CD4-positive, alpha-beta T cell (primary cell): ENCODE results near the gene NABP2. TPM values are rescaled to one million over a fixed set of nuclear protein-coding genes. Genes with fewer than 3 reads are reported as not detected.
A peak's percentile ranks its signal among the peaks of the same experiment; 100 is the strongest.

Experiments used
- ATAC-seq: fragments of 200-7000 bp; cut with Tn5 transposase; one replicate; pipeline ENCODE4 v1.10.0; 2022; ENCODE audit warnings: mild to moderate bottlenecking; ENCODE audit not compliant: poor library complexity
- CTCF ChIA-PET: fragments of 350-600 bp; sonication (Branson Sonifier 250); formaldehyde crosslinking; loops from one replicate; lab custom pipeline; 2021; ENCODE audit warnings: antibody characterized with exemption, inconsistent platforms; lab: Charles Lee
- POLR2A ChIA-PET: fragments of 350-600 bp; sonication (Branson Sonifier 250); formaldehyde crosslinking; loops from one replicate; lab custom pipeline; 2021; ENCODE audit warnings: antibody characterized with exemption, inconsistent platforms; lab: Charles Lee
- DNase-seq, 14 experiments: peaks; one replicate each; pipeline ENCODE4 v3.0.0-alpha.2; 2013 to 2020; ENCODE audit warnings: mixed read lengths in 2 of 14
- H3K27ac ChIP-seq, 2 donors: one replicate each; pipeline versions ENCODE4 v1.5.1 to v1.7.0; 2013; ENCODE audit warnings: low read length in 2 of 2, low read depth in 1 of 2, mild to moderate bottlenecking in 1 of 2
- H3K27me3 ChIP-seq, 2 experiments: 1 replicate in 1 of 2; 2 replicates in 1 of 2; pipeline versions ENCODE4 v1.6.1 to v1.7.0; 2013; ENCODE audit warnings: low read length in 2 of 2, control low read depth in 1 of 2, mild to moderate bottlenecking in 1 of 2, moderate library complexity in 1 of 2; ENCODE audit not compliant: insufficient read depth in 2 of 2, control insufficient read depth in 1 of 2
- H3K36me3 ChIP-seq: one replicate; pipeline ENCODE4 v1.6.1; 2013; ENCODE audit warnings: low read length, control low read depth; ENCODE audit not compliant: insufficient read depth
- H3K4me1 ChIP-seq: one replicate; pipeline ENCODE4 v1.6.1; 2013; ENCODE audit warnings: low read length, control low read depth; ENCODE audit not compliant: insufficient read depth
- H3K4me3 ChIP-seq: one replicate; pipeline ENCODE4 v1.5.1; 2013; ENCODE audit warnings: mild to moderate bottlenecking, low read length, moderate library complexity
- H3K9me3 ChIP-seq, 2 experiments: 1 replicate in 1 of 2; 2 replicates in 1 of 2; pipeline versions ENCODE4 v1.6.1 to v1.7.0; 2013; ENCODE audit warnings: low read length in 2 of 2, mild to moderate bottlenecking in 2 of 2, control low read depth in 1 of 2, moderate library complexity in 1 of 2; ENCODE audit not compliant: control insufficient read depth in 1 of 2, insufficient read depth in 1 of 2
- H3K27ac Mint-ChIP-seq: one replicate; pipeline ENCODE4 v1.8.0; 2020; ENCODE audit warnings: mixed read lengths
- H3K27me3 Mint-ChIP-seq: one replicate; pipeline ENCODE4 v1.8.0; 2021; ENCODE audit warnings: mixed read lengths
- H3K36me3 Mint-ChIP-seq: one replicate; pipeline ENCODE4 v1.8.0; 2021; ENCODE audit warnings: low read depth, mixed read lengths
- H3K4me1 Mint-ChIP-seq: one replicate; pipeline ENCODE4 v1.8.0; 2021; ENCODE audit warnings: low read depth, mixed read lengths
- H3K4me3 Mint-ChIP-seq: one replicate; pipeline ENCODE4 v1.8.0; 2020; ENCODE audit warnings: mild to moderate bottlenecking, mixed read lengths
- H3K9me3 Mint-ChIP-seq: one replicate; pipeline ENCODE4 v1.8.0; 2020; ENCODE audit warnings: mixed read lengths
- CTCF ChIP-seq: fragments of 200-600 bp; IDR thresholded peaks from one replicate; pipeline ENCODE4 v1.8.0; 2022; ENCODE audit warnings: antibody characterized with exemption, mild to moderate bottlenecking
- intact Hi-C, 2 experiments: fragments of 100-400 bp; cut with DNase I in 1 of 2; cut with micrococcal nuclease in 1 of 2; formaldehyde crosslinking; loops; one replicate each; pipeline versions ENCODE4 v1.15.1 to v1.9.0; 2023 to 2025; cut with DNase I, micrococcal nuclease
- total RNA-seq, 174 experiments: library from RNA in 2 of 174; stranded (reverse) in 2 of 174; gene quantifications; one replicate each; pipeline ENCODE4 v1.2.3 and lab custom pipeline; 2021 to 2026

Gene NABP2
- total RNA-seq, 2 experiments from 2014 or later = 7.6 to 9.1 TPM

DNA sequence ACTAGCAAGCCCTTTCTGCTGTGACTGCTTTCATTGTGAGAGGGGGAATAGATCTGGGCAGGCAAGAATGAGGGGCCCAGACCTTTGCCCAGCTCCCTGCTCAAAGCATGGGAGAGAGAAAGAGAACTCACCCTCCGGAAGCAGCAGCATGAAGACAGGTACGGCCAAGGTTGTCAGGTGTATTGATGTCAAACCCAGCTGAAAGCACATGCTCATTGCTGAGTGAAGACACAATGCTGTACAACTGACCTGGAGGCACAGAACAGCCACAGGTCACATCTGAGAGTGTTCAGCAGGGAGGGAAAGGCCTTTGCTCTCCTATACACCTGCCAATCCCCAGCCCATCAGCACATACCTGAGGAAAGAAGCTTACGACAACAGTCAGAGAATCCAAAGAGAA is 28.5 kb downstream of the NABP2 start:
- CTCF ChIA-PET = interaction anchor here (0.6 kb wide), 1 partner anchor 428 kb away, joined by 4 read pairs; no protein-coding TSS in a partner anchor
- H3K36me3 Mint-ChIP-seq = peaks cover 70% of the 10 kb centered on the region

DNA sequence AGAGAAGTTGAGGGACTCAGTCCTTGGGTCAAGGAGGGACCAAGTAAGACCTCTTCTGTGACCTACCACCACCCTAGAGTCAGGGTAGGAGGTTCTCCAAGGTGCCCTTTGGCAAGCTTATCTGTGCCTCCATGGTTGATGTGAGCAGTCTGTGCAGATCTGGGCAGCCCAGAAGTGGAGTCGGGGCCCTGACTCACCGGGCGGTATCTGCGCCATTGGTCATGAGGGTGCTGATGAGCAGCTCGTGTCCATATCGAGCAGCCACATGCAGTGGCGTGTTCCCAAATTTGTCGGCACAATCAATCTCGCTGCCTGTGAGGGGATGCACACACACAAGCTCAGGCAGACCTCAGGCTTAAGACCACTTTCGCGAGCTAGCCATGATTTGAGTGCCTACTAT is 28.9 kb downstream of the NABP2 start:
- TF ChIP-seq CTCF = no peak
- CTCF ChIA-PET = no interaction called here

More for the DNA sequence above, 28.5 kb downstream of the NABP2 start:
- no peak overlapping the region for H3K4me3 Mint-ChIP-seq
- no peak overlapping the region for H3K27ac Mint-ChIP-seq
- Histone ChIP-seq H3K4me3 (no peak overlapping the region), H3K9me3 (no peaks in the 10 kb centered on the region), H3K27ac (no peak overlapping the region), H3K4me1 (peaks cover 17% of the 10 kb centered on the region), H3K27me3 (no peaks in the 10 kb centered on the region), H3K36me3 (peaks cover 90% of the 10 kb centered on the region)
- POLR2A ChIA-PET = no interaction called here
- TF ChIP-seq CTCF = no peak
- no peaks in the 10 kb centered on the region for H3K9me3 Mint-ChIP-seq
- DNase-seq (no peak), ATAC-seq (no peak)
- peaks cover 12% of the 10 kb centered on the region for H3K4me1 Mint-ChIP-seq
- intact Hi-C loops = no loop called here
- no peaks in the 10 kb centered on the region for H3K27me3 Mint-ChIP-seq

DNA sequence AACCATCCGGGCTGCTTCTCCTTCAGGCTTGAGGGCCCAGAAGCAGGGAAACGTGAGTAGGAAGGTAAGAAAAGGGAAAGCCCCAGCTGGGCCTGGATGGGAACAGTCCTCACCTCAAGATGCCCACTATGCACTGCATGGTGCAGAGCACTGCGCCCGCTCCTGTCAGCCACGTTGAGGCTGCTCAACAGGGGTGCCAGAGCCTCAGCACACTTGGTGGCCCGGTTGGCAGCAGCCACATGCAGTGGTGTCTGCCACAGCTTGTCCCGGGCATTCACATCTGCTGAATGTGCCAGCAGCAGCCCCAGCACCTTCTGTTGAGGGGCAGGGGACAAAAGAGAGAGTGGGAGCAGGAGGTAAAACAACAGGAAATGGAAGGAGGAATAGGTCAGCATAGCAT is 31.5 kb downstream of the NABP2 start:
- Histone ChIP-seq H3K27me3 (no peaks in the 10 kb centered on the region), H3K36me3 (peaks cover 61% of the 10 kb centered on the region), H3K27ac (no peak overlapping the region), H3K4me1 (peaks cover 27% of the 10 kb centered on the region), H3K9me3 (no peaks in the 10 kb centered on the region), H3K4me3 (no peak overlapping the region)
- peaks cover 53% of the 10 kb centered on the region for H3K36me3 Mint-ChIP-seq
- CTCF ChIA-PET = no interaction called here
- H3K27me3 Mint-ChIP-seq = no peaks in the 10 kb centered on the region
- intact Hi-C loops = loop anchor here (2.0 to 5.0 kb wide), 4 partner anchors 31 to 213 kb away; partner anchors contain the start of genes NABP2 (in 2 of the 2), RNF41 (in 1 of the 2) and RPS26 (in 1 of the 2)
- ATAC-seq (no peak), DNase-seq (no peak)
- no peak overlapping the region for H3K27ac Mint-ChIP-seq
- peaks cover 20% of the 10 kb centered on the region for H3K4me1 Mint-ChIP-seq
- no peak for TF ChIP-seq CTCF
- H3K4me3 Mint-ChIP-seq = peak overlapping the region; percentile 40
- POLR2A ChIA-PET = interaction anchor here (1.5 to 1.6 kb wide), 2 partner anchors 10 to 152 kb away, joined by 3 to 5 read pairs; partner anchors contain the start of gene PA2G4
- H3K9me3 Mint-ChIP-seq = no peaks in the 10 kb centered on the region

More for the DNA sequence above, 28.9 kb downstream of the NABP2 start:
- Histone ChIP-seq H3K27me3 (no peaks in the 10 kb centered on the region), H3K36me3 (peaks cover 85% of the 10 kb centered on the region), H3K4me3 (no peak overlapping the region), H3K27ac (no peak overlapping the region), H3K4me1 (peaks cover 18% of the 10 kb centered on the region), H3K9me3 (no peaks in the 10 kb centered on the region)
- Mint-ChIP-seq H3K27me3 (no peaks in the 10 kb centered on the region), H3K9me3 (no peaks in the 10 kb centered on the region), H3K4me3 (no peak overlapping the region), H3K27ac (no peak overlapping the region), H3K4me1 (peaks cover 12% of the 10 kb centered on the region), H3K36me3 (peaks cover 65% of the 10 kb centered on the region)
- intact Hi-C loops = no loop called here
- DNase-seq (no peak), ATAC-seq (no peak)
- POLR2A ChIA-PET = no interaction called here
